ENCODE measurements around the gene CGA. TPM values are rescaled to one million over a fixed set of nuclear protein-coding genes. Genes with fewer than 3 reads are reported as not detected.
A peak's percentile ranks its signal among the peaks of the same experiment; 100 is the strongest.
"Not testable (repeated sequence)": the region's sequence is repeated elsewhere in the genome, so short reads cannot be mapped to it uniquely, and the experiment has no call there.

The CGA gene
- total RNA-seq = not detected in 2 replicates

DNA sequence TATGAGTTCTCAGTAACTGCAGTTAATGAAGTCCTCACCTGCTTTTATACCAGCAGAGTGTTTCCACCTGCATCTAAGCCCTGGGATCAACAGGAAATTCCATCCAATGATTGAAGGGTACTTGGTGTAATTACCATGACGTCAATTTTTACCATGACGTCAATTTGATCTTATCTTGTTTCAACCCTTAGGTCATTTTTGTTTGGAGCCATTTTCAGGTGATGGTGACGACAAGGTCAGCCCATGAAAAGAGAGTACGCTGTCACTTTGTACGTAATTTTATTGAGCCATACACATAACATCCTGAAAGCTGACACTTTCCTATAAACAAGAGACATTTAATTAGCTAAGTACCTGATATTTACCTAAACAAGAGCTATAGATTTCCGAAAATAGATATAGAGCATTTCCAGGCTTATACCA lies at the start of gene CGA:
TSS of gene CGA (minus strand) at position 20 of the 423 bp plus-strand sequence. CDS start 6,906 bp downstream, outside the sequence.
- peak; percentile 7 for DNase-seq

- not testable (repeated sequence) for DNase-seq
Measured at GRCh38 chr6:87139927-87140326, 45.0 kb upstream of the CGA start.

DNA sequence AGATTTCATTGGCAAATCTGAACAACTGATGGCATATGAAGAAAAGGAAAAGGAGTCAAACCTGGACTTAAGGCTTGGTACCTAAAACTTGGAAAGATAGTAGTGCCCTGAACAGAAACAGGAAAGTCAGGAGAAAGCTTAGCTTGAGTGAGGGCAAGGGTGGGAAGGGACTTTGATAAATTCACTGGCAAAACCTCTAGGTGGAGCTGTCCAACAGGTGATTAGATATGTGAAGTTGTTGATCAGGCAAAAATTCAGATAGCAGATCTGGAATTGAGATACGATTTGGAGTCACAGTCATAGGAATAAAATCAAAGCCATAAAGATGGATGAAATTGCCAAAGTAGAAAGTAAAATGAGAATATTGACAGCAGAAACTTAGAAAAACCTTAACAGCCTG lies 44.3 kb upstream of the CGA start:
- DNase-seq = peak; percentile 78

GRCh38 chr6:87136963-87137362 lies 42.1 kb upstream of the CGA start:
- no peak for DNase-seq

DNA sequence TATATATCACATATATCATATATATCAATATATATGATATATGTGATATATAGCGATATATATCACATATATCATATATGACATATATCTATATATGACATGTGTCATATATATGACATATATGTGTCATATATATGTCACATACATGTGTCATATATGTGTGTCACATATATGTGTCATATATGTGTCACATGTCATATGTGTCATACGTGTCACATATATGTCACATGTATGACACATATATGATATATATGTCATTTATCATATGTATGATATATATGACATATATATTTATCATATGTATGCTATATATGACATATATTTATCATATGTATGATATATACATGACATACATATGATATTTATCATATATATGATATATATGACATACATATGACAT lies 32.8 kb upstream of the CGA start:
- no peak for DNase-seq

DNA sequence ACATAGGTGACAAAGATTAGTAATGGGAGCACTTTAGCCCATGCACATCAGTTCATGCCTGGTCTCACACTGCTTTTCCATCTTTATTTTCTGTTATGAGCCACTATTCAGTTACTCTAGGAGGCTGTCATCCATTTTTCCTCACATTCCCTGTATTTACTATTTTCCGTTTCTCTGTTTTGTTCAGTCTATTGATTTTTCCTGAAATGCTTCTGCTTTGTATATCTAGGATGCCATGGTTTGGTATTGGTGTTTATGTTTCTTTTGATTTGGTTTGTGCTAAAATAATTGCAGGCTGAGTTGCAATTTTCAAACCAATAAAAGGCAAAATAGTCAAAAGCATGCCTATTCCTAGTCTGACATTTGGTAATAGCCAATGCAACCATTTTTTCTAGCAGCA lies 31.6 kb upstream of the CGA start:
- DNase-seq = no peak

GRCh38 chr6:87124074-87124473 lies 29.2 kb upstream of the CGA start:
- no peak for DNase-seq

DNA sequence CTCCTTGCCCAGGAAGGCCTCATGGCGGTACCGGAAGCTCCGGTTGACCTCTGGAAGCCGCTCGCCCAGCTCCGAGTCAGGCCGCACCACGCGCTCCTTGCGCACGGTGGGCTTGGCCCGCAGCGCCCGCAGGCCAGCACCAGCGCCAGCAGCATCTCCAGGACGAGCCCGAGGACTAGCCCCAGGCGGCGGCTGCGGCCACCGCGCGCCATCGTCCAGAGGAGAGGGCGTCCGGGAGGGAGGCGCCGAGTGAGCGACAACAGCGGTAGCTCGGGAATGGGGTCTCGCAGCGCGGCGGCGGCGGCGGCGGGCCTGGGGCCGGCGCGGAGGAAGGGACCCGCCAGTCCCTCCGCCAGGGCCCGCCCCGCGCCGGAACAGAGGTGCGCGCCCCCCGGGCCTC lies 27.6 kb upstream of the CGA start:
- DNase-seq = no peak

DNA sequence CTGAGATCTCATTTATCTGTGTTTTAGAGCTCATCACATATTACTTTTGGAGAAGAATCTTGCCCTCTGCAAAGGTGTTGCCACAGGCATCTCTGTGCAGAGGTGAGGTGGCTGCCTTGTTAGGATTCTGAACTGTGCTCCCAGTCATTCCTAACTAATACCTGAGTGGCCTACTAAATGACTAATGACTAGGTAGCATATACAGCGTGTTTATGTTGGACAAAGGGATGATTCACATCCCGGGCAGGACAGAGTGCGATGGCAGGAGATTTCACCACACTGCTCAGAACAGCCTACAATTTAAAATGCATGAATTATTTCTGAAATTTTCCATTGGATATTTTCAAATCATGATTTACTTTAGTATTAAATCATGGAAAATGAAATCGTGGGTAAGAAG lies 23.1 kb upstream of the CGA start:
- DNase-seq = no peak

GRCh38 chr6:87116922-87117321 lies 22.0 kb upstream of the CGA start:
- DNase-seq = no peak

DNA sequence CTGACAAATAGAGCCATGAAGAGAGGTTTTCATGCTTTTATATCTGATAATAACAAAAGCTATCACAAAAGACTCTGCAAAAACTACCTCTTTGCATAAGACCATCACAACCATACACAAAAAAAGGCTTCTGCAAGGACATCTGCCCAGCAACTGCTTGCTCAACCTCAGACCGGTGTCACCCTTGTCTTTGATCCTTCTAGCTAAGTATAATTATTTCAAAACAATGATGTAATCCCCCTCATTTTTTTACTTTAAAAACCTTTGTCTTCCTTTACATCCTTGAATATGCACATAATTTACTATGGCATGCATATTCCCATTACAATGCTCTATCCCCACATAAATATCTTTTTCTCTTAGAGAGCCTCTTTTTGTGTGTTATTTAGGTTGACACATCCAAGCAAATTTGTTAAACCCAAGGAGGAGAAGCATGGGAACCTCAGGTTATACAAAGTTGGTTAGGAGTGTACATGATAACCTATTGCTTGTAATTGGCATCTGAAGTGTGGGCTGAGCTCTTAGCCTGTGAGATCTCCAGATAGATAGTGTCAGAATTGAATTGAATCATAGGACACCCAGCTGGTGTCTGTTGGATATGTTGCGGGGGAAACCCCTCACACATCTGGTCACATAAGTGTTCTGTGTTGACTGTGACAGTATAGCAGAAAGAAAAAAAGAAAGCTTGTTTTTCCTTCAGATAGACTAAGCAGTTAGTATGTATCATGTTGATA lies 20.7 kb upstream of the CGA start:
- DNase-seq = no peak

DNA sequence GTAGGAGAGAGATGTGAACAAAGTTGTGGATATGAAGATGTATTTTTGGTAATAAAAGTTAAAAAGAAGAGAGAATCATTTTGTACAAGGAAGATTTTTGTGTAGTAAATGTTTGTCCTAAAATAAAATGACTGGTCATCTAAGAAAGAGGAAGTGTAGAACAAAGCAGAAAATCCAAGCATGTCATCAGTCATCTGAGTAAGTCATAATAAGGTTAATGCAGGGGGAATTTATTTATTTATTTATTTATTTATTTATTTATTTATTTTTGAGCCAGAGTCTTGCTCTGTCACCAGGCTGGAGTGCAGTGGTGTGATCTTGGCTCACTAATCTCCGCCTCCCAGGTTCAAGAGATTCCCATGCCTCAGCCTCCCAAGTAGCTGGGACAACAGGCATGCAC lies 15.7 kb upstream of the CGA start:
- DNase-seq = no peak

- no peak for DNase-seq
Measured at GRCh38 chr6:87105823-87106222, 10.9 kb upstream of the CGA start.

DNA sequence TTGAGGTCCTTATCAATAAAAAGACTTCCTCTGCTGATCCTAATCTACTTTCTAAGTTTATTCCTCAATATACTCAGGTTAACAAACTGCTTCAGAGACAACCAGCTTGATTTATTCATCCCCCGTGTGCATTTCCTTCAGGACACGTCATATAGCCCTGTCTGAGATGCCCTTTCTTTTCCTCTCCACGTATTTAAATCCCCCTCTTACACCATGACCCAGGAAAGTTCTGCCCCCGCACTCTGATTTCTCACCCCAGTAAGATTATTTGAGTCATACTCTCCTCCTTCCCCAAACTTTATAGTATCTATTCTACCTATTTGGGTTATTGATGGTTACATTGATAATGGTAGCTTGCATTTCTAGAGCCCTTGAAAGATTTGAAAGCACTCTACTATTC lies 9.8 kb upstream of the CGA start:
- DNase-seq = no peak

GRCh38 chr6:87103977-87104601 lies 9.2 kb upstream of the CGA start:
- no peak for DNase-seq

GRCh38 chr6:87102151-87102621 lies 7.3 kb upstream of the CGA start:
- DNase-seq = no peak

- DNase-seq = no peak
Measured at GRCh38 chr6:87101067-87101466, 6.2 kb upstream of the CGA start.

- DNase-seq = no peak
Measured at GRCh38 chr6:87100216-87100615, 5.3 kb upstream of the CGA start.

DNA sequence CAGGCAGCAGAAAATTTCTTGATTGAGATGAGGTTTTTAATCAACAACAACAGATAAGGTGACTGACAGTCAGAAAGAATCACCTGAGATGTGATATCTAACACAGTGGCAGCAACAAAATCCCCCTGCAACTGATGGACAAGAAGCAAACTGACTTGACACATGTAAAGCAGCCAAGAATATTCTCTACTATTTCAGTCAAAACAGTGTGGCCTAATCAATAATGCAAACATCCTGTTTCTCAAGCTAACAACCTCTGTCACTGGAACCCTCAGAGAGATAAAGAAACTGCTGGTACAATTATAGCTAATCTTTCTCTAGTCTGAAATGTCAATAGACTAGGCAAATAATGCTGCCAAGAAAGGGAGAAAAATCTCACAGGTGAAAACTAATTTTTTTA lies 4.6 kb upstream of the CGA start:
- no peak for DNase-seq

GRCh38 chr6:87094576-87094975 lies 330 bp downstream of the CGA start:
- DNase-seq = no peak

DNA sequence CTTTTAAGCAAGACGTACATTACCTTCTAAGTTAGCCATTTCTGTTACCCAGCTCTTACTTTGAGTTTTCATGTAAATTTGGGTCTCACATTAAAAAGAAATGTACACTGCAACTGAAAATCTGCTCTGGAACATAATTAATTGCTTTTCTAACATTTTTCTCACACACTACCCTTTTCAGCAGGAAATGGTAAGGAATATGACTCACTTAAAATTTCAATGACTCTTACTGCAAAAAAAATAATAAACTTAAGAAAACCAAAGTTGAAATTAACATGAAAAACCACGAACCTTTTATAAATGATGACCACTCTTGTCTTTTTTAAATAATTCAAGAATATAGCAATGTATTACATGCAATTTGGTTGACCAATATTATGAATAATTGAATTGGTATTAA lies 1.3 kb downstream of the CGA start:
- peak; percentile 23 for DNase-seq

GRCh38 chr6:87093199-87093598 lies 1.7 kb downstream of the CGA start:
- no peak for DNase-seq

GRCh38 chr6:87092435-87092834 lies 2.5 kb downstream of the CGA start:
- DNase-seq = no peak

GRCh38 chr6:87089135-87089534 lies 5.8 kb downstream of the CGA start:
- no peak for DNase-seq

GRCh38 chr6:87088076-87088475 lies 6.8 kb downstream of the CGA start:
- DNase-seq = no peak

Measured in dermis blood vessel endothelial cell (primary cell).